Activated T-helper 1 cell treated with anti-CD3 and anti-CD28 coated beads, Interleukin-2, amount 50 U/mL, for 16 hours (primary cell): Measurements from ENCODE around the gene SGO2.
"Not testable (repeated sequence)": the region's sequence is repeated elsewhere in the genome, so short reads cannot be mapped to it uniquely, and the experiment has no call there.

Experiments used
- DNase-seq, 2 donors: peaks; one replicate each; pipeline ENCODE4 v3.0.0-alpha.2; 2020; ENCODE audit warnings: low read depth in 1 of 2, low spot score in 1 of 2

SGO2 gene

GRCh38 chr2:200593905-200594304 lies 67.9 kb downstream of the SGO2 start:
- no peak for DNase-seq

DNA sequence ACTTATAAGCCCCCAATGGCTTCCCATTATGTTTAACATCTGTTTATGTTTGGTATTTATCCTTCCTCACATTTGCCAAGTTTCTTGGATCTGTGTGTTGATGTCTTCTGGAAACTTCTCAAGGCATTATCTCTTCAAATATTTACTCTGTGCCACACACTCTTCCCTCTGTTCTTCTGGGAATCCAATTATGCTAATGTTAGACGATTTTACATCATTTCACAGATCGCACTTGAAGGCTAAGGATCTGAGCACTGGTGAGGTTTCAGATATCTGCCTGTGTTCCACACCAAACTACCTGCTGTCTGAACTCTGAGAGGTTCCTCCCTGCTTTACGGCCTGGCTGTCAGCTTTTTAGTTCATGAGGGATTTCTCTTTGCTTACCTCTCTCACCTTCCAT lies 69.9 kb downstream of the SGO2 start:
- DNase-seq, result no peak

- no peak for DNase-seq
Observed at GRCh38 chr2:200596774-200597570, 71.0 kb downstream of the SGO2 start.

- DNase-seq, result no peak
Observed at GRCh38 chr2:200599206-200599605, 73.2 kb downstream of the SGO2 start.

DNA sequence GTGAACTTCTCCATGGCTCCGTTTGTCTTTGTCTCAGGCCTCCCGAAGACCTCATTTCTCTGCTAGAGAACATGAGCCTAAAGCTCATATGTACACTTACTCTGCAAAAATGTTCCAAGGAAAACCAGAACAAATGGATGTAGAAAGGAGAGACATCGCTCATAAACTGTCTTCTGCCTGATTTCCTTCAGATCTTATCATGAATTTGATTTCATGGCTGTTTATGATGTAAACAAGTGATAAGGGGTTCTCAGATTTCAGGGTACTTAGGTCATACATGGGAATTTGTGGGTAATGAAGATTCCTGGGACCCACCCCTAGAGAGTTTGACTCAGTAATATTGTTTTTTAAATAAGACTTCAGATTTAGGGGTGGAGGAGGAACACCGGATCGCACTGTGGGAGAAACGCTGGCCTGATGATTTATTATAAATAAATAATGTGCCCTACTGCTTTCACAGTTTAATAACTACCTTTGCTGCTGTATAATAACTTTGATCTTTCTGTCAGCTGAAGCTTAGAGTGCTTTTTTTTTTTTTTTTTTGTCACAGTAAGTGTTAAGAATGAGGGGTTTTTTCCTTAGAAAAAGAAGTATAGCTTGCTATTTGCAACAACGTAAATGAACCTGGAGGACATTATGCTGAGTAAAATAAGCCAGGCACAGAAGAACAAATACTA lies 74.7 kb downstream of the SGO2 start:
- DNase-seq, result no peak

- no peak for DNase-seq
Observed at GRCh38 chr2:200602584-200602983, 76.6 kb downstream of the SGO2 start.

GRCh38 chr2:200603972-200604371 lies 78.0 kb downstream of the SGO2 start:
- DNase-seq, result no peak

GRCh38 chr2:200604571-200605255 lies 78.7 kb downstream of the SGO2 start:
- no peak for DNase-seq

DNA sequence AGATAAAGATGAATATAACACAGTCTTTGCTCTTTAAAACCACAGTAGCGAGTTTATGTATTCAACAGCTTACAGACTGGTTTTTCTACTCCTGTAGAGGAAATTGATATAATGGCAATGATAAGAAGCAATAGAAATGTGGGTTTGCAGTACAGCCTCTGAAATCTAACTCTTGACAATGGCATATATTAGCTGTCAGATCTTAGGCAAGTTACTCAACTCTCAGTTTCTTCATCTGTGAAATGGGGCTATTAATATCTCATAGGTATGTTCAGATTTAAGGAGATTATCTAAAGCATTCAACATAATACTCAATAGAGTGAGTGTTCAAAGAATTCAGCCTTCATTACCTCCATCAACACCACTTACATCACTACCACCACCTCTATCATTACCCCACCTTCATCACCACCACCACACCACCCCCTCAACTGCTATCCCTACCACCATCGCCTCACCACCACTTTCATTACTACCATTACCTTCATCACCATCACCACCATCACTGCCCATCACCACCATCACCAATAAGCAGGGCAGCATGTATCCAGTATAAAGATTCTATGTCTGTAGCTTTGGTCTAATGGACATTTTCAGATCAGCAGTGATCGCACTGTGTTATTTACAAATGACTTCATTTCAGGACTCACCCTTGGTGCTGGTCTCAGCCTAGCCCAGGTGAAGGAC lies 82.5 kb downstream of the SGO2 start:
- no peak for DNase-seq

DNA sequence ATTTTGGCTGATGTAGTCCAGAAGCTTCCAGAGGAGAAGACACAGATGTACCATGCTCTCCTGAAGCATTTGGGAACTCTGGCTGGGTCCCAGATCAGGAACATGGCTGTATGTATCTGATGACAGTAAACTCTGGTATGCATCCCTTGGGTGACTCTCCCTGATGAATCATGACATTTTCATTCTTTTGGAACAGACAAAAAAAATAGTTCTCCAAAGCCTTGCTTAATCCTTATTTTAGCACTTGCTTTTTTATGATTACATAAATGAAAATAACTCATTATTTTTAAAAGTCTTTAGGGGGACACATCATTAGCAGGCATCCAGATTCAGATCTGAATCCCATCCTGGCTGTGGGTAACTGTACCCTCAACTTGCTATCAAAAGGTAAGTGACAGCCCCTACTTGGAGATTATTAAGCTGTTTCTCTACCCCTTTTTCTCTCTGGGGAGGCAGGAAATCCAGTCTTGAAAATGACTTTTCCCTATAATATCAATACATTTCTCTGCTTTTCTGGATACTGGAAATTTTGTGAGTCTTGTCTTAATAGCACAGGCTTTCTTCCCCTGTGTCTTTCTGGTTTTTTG lies 83.1 kb downstream of the SGO2 start:
- DNase-seq, result no peak

DNA sequence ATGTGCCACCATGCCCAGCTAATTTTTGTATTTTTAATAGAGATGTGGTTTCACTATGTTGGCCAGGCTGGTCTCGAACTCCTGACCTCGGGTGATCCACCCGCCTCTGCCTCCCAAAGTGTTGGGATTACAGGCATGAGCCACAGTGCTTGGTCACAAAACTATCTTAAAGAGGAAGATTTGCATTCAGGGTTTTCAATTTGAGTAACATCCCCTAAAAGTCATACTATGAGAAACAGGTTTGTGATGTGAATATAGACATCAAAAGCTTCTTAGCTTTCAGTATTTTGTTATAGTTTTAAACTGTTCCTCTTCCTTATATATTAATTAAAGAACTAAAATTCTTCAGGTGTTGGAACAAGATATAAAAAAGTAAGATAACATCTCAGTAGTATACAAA lies 84.2 kb downstream of the SGO2 start:
- DNase-seq, result not testable (repeated sequence)

GRCh38 chr2:200613692-200614091 lies 87.7 kb downstream of the SGO2 start:
- no peak for DNase-seq

DNA sequence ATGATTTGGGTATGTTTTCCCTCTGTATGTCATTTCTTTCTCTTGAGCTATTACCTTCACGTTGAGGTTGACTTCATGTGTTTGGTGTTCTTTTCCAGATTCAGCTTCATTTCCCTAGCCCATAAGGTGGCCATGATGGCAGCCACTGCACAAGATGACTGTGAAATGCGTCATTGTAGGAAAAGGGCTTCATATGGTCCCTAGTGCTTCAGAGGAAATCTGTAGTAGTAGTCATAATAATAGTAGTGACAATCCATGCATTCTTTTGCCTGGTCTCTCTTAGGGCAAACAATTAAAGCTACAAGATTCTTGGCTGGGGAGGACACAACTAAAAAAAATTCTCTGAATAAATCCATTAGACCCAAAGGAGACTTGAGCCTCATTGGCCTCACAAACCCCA lies 88.2 kb downstream of the SGO2 start:
- no peak for DNase-seq

DNA sequence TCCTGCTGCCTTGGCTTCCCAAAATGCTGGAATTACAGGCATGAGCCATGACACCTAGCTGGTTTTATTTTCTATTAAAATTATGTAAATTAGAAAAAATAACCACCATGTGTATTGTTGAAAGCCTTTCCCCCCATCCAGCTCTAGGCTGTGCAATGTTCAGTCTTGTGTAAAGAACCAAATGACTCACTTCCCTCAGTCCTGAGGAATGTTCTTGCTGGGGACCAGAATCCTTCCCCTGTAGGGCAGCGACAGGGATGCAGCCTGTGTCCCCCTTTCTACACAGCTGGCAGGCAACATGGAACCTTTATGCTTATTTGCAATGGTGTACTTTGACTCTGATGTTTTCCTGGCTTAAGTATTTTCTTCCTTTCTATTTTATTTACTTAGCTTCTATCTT lies 89.2 kb downstream of the SGO2 start:
- DNase-seq, result no peak

DNA sequence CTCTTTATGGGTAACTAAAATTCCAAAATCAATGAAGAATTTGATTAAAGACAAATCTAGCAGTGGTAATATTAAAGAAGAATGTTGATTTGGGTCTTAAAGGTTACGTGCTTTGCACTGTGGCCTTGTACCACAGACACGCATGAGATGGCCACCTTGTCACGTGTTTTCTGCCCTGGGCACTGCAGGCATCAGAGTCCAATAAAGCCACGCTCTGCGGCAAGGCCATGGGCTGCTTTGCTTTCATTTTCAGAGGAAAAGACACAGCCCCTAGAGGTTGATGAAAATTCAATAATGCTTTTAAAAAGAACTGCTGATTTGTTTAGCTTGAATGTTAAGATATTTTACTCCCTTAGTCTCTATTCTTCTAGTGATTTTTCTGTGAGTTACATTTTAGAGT lies 90.2 kb downstream of the SGO2 start:
- no peak for DNase-seq

DNA sequence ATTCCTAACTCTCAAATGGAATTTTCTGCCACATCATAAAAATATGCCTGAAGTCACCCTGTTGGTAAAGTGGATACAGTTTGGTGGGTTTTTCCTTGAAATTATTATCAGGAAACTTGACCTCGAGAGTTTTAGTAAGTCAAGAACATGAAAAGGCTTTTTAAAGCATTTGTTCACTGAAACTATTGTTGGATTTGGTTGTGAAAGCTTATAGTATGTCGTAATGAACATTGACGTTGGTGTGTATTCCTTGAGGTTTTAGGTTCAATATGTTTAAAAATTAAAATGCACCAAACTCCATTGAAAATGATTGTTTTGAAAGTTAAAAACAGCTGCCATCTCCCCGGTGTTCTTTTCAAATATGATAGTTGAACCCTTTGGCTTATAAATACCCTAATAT lies 90.6 kb downstream of the SGO2 start:
- DNase-seq, result no peak

DNA sequence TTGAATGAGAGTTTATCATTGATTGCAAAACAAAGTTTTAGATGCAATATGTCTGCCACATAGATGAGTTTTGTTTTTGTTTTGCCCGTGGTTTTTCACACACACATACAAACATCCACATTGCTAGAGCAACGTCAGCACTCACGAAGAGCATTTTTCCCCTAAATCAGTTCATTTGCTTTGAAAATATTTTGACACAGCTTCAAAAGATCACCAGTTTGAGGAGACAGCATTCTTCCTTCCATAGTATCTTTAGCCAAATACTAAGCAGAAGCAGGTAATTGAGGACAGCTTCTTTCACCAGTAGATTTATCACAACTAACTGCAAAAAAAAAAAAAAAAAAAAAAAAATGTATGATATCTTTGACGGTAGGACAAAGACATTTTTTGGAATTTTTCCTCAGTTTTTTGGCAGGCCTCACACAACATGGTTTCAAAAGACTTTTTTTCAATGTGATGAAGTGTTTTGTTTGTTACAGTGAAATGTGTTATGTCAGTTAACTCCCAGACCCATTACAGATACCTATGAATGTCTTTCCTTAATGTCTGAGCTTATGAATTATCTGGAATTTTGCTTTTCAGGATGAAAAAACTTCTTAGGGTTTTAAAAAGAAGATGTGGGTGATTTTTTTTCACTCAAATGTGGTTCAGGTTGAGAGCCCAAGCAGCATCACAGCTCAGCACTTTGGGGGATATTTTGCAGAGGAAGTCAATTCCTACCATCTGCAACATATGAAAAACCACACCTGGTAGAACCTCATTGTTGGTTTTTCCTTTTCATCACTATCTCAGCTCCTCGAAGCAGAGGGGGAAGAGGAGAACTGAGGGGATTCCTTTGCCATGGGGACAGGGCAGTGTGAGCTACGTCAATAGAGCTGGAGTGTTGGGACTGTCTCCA lies 91.4 kb downstream of the SGO2 start:
- DNase-seq, result no peak

DNA sequence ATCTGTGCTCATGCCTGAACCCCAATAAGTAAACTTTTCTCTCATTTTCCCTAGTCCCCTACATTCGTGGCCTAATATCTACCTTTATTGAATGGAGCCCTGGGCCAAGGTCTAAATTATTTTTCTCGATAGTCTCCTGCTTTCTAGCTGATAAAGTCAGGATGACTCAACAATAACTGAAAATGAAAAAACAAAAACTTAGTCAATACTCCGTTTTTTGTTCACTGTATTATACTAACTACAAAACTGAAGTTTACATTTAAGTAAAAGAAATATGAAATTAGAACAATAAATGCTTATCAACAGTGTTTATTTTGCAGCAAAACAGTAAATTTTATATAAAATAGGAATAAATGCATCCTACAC lies 92.0 kb downstream of the SGO2 start:
- no peak for DNase-seq

GRCh38 chr2:200618590-200619021 lies 92.6 kb downstream of the SGO2 start:
- DNase-seq, result no peak

DNA sequence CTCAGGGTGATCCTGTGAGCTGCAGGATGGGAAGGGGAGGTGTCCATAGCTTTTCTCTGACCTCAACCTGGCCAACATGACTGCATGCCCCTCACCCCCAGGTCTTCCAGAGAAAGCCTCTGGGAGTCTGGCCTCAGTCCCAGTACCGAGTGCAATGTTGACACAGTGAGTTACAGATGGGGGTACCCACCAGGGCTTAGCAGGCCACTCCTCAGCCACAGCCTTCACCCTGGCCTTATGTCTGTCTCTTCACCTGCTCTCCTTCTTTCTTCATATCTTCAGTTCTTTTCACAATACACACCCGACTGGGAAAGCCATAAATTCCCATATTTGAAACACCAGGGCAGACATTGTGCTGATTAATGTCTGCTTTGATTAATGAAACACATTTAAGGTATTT lies 93.3 kb downstream of the SGO2 start:
- DNase-seq, result no peak
